Amniotic epithelial cell (primary cell): ENCODE results near the gene RAPGEF2.
"Not testable (repeated sequence)": the region's sequence is repeated elsewhere in the genome, so short reads cannot be mapped to it uniquely, and the experiment has no call there.

Source experiments
- DNase-seq: peaks from one replicate; pipeline ENCODE4 v3.0.0-alpha.2; 2010; ENCODE audit warnings: low read depth

The RAPGEF2 gene

DNA sequence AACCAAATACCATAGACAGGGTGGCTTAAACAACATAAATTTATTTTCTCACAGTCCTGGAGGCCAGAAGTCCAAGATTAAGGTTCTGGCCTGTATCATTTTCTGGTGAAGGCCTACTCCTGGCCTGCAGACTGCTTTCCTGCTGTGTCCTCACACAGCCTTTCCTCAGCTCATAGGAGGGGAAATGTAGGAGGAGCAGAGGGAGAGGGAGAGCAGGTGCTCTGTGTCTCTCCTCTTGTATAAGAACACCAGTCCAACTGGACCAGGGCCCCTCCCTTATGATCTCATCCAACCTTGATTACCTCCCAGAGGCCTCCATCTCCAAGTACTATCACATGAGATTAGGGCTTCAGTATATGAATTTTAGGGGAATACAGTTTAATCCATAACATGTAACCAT is 34.3 kb downstream of the RAPGEF2 start:
- no peak for DNase-seq

DNA sequence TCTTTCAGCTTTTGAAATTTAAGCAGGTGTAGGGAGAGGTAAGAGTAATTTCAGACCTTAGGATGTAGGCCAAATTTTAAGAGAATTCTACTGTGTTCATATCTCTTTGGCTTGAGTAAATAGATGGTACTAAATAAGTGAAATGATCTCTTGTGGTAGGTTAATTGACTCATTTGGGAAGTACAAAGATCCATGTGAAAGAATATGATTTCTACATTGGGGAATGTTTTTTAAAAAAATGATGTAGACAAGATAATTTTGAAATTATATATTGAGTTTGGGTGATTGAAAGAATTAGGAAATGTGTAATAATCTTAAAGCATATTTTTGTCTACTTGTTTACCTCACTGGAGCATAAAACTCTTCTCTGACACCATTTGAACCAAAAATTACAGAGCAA is 35.6 kb downstream of the RAPGEF2 start:
- no peak for DNase-seq

GRCh38 chr4:159141193-159141592 is 38.3 kb downstream of the RAPGEF2 start:
- peak; percentile 47 for DNase-seq

DNA sequence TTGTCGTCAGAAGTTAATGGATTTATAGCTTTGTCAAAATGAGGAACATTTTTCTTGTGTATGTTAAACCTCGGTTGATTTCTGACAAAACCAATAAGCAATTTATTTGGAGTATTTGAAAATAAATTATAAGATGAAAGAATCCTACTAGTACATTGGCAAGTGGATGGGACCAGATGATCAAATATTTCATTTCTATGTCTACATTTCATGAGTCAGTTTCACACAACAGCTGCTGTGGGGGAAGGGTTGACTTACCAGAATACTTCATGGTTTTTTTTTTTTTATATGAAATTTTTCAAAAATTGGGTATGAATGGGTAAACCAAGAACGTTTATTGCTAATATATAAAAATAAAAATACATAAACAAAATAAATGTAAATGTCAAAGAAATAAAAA is 39.4 kb downstream of the RAPGEF2 start:
- DNase-seq, result peak; percentile 46

- DNase-seq, result no peak
Observed at GRCh38 chr4:159142681-159143384, 40.0 kb downstream of the RAPGEF2 start.

- DNase-seq, result no peak
Observed at GRCh38 chr4:159143687-159144086, 40.8 kb downstream of the RAPGEF2 start.

DNA sequence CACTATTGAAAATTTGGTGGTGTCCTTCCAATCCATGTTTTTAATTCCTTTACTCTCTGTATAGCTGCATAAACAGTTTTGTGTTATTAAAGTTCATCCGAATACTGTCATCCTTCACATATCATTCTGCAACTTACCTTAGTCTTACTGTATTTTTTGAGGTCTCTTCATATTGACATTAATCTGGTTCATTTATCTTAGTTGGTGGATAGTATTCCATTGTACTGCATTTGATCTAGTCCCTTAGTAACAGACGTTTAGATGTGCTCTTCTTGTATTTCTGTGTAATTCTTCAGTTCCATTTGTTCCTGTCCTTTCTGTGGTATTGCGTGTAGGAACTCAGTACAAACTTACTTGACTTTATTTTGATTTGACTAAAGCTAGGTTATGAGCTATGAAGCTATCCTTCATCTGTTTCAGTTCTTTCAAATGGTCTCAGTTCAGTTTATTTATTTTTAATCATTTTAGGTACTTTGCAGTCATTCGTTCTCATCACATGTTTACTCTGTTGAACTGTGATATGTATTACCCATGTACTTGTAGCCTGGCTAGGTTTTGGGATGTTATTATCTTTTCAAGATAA is 41.3 kb downstream of the RAPGEF2 start:
- DNase-seq, result no peak

DNA sequence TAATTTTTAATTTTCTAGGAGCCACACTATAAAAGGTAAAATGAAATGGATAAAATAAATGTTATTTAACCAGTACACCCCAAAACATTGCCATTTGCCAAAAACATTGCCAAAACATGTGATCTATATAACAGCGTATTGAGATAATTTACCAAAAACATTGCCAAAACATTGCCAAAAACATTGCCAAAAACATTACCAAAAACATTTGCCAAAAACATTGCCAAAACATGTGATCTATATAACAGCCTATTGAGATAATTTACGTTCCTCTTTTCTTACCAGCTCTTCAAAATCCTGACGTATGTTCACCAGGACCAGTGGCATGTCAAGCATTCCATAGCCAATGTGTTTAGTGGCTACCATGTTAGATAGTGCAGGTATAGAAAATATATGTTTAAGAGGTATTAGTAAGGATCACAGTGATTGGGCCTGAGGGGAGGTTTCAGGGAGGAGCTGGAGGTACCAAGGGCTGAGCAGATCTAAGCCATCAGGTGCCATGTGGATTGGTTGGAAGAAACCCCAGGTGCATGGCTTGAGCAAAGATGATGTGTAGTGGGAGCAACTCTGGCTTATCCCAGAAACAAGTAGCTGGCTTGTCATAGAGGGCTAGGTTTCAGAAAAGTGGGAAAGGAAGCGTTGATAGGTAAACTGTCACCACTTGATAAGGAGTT is 42.6 kb downstream of the RAPGEF2 start:
- no peak for DNase-seq

DNA sequence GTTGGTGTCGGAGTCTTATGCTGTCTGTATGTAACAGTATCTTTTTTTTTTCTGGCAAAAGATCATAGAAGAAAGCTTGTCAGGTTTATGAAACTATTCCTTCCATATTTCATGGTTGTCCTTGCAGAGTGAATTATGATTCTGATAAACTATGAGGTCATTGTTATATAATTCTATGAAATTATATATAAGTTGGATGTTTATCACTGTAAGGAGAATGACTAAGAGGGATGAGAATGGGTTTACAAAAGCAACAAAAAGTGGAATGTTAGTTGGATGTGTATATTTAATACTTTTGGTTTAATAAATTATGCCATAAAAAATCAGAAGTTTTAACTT is 43.1 kb downstream of the RAPGEF2 start:
- peak; percentile 21 for DNase-seq

DNA sequence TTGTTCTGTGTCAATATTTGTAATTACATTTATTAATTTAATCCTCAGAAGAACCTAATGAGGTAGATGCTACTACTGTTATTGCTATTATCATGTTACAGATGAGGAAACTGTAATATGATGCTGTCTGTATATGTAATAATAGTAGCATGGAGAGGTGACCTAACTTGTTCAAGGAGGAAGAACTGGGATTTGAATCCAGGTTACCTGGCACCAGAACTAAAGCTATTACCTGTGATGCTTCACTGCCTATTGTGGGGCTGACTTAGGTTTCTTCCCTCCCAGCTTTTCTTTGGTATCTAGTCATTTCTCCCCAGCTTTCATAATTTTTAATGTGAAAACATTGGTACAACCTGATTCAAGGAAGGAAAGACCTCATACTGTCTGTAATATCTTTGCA is 43.6 kb downstream of the RAPGEF2 start:
- no peak for DNase-seq

- no peak for DNase-seq
Observed at GRCh38 chr4:159148441-159148840, 45.6 kb downstream of the RAPGEF2 start.

DNA sequence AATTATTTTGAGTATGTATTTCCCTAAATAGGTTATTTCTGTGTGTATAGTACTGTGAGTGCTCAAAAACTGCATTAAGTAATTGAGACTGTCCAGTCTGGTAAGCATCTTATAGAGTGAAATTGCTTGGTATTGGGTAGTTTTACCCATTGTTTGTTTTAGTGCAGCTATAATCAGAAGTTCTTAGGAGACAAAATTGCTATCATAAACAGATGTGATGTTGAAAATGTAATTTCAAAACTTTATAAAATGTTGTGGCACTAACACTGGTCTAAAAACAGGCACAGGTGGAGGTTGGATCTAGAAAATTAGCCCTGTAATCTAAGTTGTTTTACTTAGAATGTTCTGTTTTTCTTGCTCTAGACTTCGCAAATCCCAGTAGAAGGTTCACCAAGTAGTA is 46.8 kb downstream of the RAPGEF2 start:
- DNase-seq, result no peak

DNA sequence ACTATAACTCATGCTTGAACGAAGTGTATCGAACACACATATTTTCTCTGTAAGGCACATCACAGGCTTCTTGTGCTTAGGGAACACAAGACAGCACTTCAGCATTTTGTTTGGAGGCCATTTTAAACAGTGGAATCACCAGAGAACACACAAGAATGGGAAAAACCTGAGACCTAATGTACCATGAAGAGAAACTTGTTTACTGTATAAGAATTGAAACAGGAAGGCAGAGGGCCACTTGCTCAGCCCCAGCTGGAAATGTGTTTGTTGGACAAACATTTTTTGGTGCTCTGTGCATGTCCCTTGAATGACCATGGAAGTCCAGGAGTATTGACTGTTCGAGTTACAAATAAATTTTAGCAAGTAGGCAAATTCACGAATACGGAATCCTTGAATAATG is 47.5 kb downstream of the RAPGEF2 start:
- no peak for DNase-seq

DNA sequence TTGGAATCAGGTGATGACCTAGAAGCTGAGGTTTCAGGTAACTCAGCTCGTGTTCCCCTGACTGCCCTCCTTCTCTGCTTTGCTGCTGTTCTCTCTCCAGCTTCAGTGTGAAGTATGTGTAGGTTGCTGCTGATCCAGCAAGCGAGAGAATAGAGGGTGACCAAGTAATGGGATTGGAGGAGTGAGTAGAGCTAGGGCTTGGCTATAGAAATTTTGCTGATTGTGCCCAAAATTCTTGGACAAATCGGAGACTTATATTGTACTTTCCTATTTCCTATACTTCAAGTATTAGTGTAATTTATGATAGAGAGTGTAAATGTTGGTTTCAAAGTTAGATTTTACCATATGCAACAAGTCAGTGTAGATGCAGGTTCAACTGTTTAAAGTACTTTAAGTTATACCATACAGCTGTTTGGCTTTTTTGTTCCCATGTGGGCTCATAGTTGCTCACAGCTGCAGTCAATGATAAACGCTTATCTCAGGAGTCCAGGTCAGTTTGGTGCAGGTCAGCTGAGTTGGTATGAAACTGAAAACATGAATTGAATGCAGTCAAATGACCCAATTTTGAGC is 48.0 kb downstream of the RAPGEF2 start:
- no peak for DNase-seq

DNA sequence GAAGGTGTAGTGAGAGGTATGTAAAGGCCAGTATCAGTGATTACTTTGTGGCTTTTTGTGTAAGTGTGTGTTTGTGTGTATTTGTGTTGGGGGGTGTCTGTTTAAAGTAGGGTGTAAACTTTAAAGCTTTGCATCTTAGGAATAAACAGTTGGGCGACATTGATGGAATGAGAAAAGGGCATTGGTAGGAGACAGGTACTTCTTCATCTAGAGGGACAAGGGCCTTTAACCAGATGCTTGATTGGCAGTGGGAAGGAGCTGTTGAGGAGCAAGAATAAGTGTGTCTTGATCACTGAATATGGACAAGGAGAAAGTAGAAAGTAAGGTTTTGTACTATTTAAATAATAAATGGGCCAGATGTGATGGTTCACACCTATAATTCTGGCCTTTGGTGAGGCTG is 48.8 kb downstream of the RAPGEF2 start:
- no peak for DNase-seq

- DNase-seq, result no peak
Observed at GRCh38 chr4:159152181-159152580, 49.3 kb downstream of the RAPGEF2 start.

DNA sequence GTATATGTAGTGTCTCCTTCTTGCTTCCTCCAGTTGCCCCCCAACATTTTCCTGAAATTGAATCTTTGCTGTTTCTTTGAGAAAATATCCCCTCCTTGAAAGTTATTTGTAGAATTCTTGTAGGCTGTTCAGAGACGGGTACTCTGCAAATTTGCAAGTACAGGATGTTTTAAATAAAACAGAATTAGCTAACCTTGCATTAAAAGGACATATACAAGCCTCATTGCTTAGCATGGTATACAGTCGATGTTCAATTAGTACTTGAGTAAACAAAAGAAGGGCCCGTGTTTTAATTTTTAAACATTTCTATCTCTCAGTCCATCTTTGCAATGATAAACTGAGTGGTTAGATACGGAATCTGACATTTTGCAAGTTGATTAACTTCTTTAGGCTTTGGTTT is 50.8 kb downstream of the RAPGEF2 start:
- no peak for DNase-seq

DNA sequence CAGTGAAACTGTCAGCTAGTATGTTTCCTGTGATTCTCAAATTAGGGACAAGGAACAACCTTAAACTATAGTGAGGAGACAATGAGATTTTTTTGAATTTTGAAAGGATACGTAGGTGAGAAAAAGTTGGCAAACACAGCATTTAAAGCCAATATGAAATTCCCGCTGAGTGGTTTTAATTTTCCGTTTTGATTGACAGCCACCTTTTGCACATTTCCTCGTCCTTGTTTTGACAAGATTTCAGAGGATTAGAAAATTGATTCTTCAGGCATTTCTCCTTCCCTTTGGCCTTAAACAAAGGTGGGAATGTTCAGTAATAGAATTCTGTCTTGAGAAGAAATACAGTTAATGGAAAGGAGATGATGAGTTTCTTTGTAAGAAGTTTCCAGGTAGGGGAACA is 52.2 kb downstream of the RAPGEF2 start:
- no peak for DNase-seq

- DNase-seq, result no peak
Observed at GRCh38 chr4:159158083-159158617, 55.3 kb downstream of the RAPGEF2 start.

GRCh38 chr4:159158985-159159384 is 56.1 kb downstream of the RAPGEF2 start:
- DNase-seq, result no peak

- no peak for DNase-seq
Observed at GRCh38 chr4:159159611-159160010, 56.7 kb downstream of the RAPGEF2 start.

DNA sequence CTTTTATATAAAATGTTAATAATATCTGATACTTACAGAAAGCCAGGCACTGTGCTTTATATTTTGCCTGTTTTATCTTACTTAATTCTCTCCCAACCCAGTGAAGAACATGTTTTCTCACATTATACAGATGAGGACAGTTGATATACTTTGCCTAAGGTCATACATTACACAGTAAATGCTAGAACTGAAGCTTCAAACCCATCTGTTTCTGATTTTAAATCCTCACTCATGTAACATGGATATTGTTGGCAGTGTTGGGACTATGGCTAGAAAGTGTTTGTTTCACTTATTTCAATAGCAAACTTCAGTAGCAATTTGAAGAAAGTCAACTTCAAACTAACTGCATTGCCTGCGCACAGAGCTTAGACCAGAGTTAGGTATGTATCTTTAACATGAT is 57.4 kb downstream of the RAPGEF2 start:
- DNase-seq, result no peak

- DNase-seq, result not testable (repeated sequence)
Observed at GRCh38 chr4:159161436-159161835, 58.6 kb downstream of the RAPGEF2 start.
